ENCODE data around the gene TBC1D1.

GRCh38 chr4:38005637-38006036, 114.8 kb downstream of the TBC1D1 start:
- no peak for TF ChIP-seq CTCF (IDR thresholded peaks at IDR 0.05)
- no peak for TF ChIP-seq POLR2A (IDR thresholded peaks at IDR 0.05)

Measured in body of pancreas (tissue), 4 donors.